GM15510 (cell line): ENCODE data around the gene SLC2A9.

Source experiments
- POLR2A ChIP-seq: IDR thresholded peaks from 3 replicates; pipeline ENCODE4 v1.6.1; 2011; ENCODE audit warnings: borderline replicate concordance; ENCODE audit not compliant: insufficient read length; ENCODE audit errors: extremely low read depth

Gene SLC2A9

GRCh38 chr4:10051517-10052135, 30.3 kb upstream of the SLC2A9 start:
- TF ChIP-seq POLR2A, result no peak

GRCh38 chr4:10050721-10051120, 29.4 kb upstream of the SLC2A9 start:
- TF ChIP-seq POLR2A, result no peak

- no peak for TF ChIP-seq POLR2A
These were observed 29.0 kb upstream of the SLC2A9 start for GRCh38 chr4:10050261-10050661.

GRCh38 chr4:10048941-10049697, 27.8 kb upstream of the SLC2A9 start:
- TF ChIP-seq POLR2A, result no peak

GRCh38 chr4:10047967-10048366, 26.7 kb upstream of the SLC2A9 start:
- no peak for TF ChIP-seq POLR2A

- TF ChIP-seq POLR2A, result no peak
These were observed 25.2 kb upstream of the SLC2A9 start for GRCh38 chr4:10046471-10046870.

- no peak for TF ChIP-seq POLR2A
These were observed 24.2 kb upstream of the SLC2A9 start for GRCh38 chr4:10045481-10045880.

- no peak for TF ChIP-seq POLR2A
These were observed 19.7 kb upstream of the SLC2A9 start for GRCh38 chr4:10041036-10041435.

- no peak for TF ChIP-seq POLR2A
These were observed 19.0 kb upstream of the SLC2A9 start for GRCh38 chr4:10040049-10040892.

GRCh38 chr4:10036807-10037342, 15.6 kb upstream of the SLC2A9 start:
- no peak for TF ChIP-seq POLR2A

GRCh38 chr4:10035130-10035529, 13.8 kb upstream of the SLC2A9 start:
- no peak for TF ChIP-seq POLR2A

GRCh38 chr4:10034612-10035104, 13.4 kb upstream of the SLC2A9 start:
- TF ChIP-seq POLR2A, result no peak

- TF ChIP-seq POLR2A, result no peak
These were observed 12.8 kb upstream of the SLC2A9 start for GRCh38 chr4:10034136-10034535.

GRCh38 chr4:10033191-10033881, 12.0 kb upstream of the SLC2A9 start:
- TF ChIP-seq POLR2A, result no peak
